Lung (tissue), 12 donors: ENCODE results near the gene PCDHA10. TPM values are rescaled to one million over a fixed set of nuclear protein-coding genes. Genes with fewer than 3 reads are reported as not detected.
"Not testable (repeated sequence)": the region's sequence is repeated elsewhere in the genome, so short reads cannot be mapped to it uniquely, and the experiment has no call there.

Experiments
- ATAC-seq: fragments of 200-7000 bp; cut with Tn5 transposase; one replicate; pipeline ENCODE4 v1.9.1; 2020; ENCODE audit warnings: moderate number of reproducible peaks; ENCODE audit not compliant: insufficient read depth, low FRiP score
- DNase-seq, 3 donors: peaks; one replicate each; pipeline ENCODE4 v3.0.0-alpha.2; 2013 to 2017
- H3K27ac ChIP-seq, 2 donors: one replicate each; pipeline ENCODE4 v1.5.1; 2013; ENCODE audit warnings: mild to moderate bottlenecking in 2 of 2, moderate library complexity in 2 of 2, control low read depth in 1 of 2, inconsistent platforms in 1 of 2, low read depth in 1 of 2, low read length in 1 of 2
- H3K27me3 ChIP-seq, 3 donors: one replicate each; pipeline ENCODE4 v1.5.1; 2013; ENCODE audit warnings: low read length in 2 of 3; ENCODE audit not compliant: control insufficient read depth in 3 of 3, insufficient read depth in 3 of 3
- H3K36me3 ChIP-seq, 4 donors: one replicate each; pipeline ENCODE4 v1.5.1; 2013; ENCODE audit warnings: low read length in 4 of 4, mild to moderate bottlenecking in 1 of 4, moderate library complexity in 1 of 4; ENCODE audit not compliant: control insufficient read depth in 4 of 4, insufficient read depth in 4 of 4
- H3K4me1 ChIP-seq, 5 donors: one replicate each; pipeline ENCODE4 v1.5.1; 2013; ENCODE audit warnings: low read length in 5 of 5, mild to moderate bottlenecking in 2 of 5, moderate library complexity in 1 of 5; ENCODE audit not compliant: control insufficient read depth in 5 of 5, insufficient read depth in 5 of 5
- H3K4me3 ChIP-seq: one replicate; pipeline ENCODE4 v1.5.1; 2013; ENCODE audit warnings: mild to moderate bottlenecking, control low read depth, moderate library complexity
- H3K9ac ChIP-seq, 2 donors: one replicate each; pipeline ENCODE4 v1.5.1; 2013; ENCODE audit warnings: low read length in 2 of 2, control low read depth in 1 of 2; ENCODE audit not compliant: insufficient read depth in 1 of 2
- H3K9me3 ChIP-seq, 4 donors: one replicate each; pipeline ENCODE4 v1.5.1; 2013; ENCODE audit warnings: low read length in 3 of 4, mild to moderate bottlenecking in 1 of 4, moderate library complexity in 1 of 4; ENCODE audit not compliant: control insufficient read depth in 4 of 4, insufficient read depth in 3 of 4
- WGBS, 2 donors: extraction: QIAGEN DNeasy Blood & Tissue Kit; methylation state at CpG; one replicate each; pipeline ENCODE4 v1.1.7; 2013; 5-methylcytosine and 5-hydroxymethylcytosine counted together
- polyA plus RNA-seq, 2 donors: library from polyadenylated mRNA; stranded (reverse); fragments of 200-250 nt; gene quantifications; one replicate each; pipeline ENCODE4 v1.2.1, GENCODE V29; 2013
- total RNA-seq, 2 donors: library from RNA; depleted of rRNA in 1 of 2; stranded (reverse); fragments of >200 nt in 1 of 2; gene quantifications; one replicate each; pipeline ENCODE4 v1.2.1, GENCODE V29; 2014 to 2021
- TF ChIP-seq, protein P1 (sequence below): IDR thresholded peaks from 2 replicates; pipeline ENCODE4 v1.5.1; 2012; ENCODE audit warnings: mild to moderate bottlenecking; ENCODE audit errors: control extremely low read depth, extremely low read depth
- donor health status: control.
- donor health status: control.
- donor health status: Bipolar disorder and iron deficiency.
- donor health status: healthy.
- donor health status: DM: yes; HTN: yes; CAD: no.

Gene PCDHA10
- total and polyA plus RNA-seq, 4 donors = 0.02 to 1.6 (median 0.30) TPM

- WGBS, 2 donors = 7 to 10% methylated on average over 8 of the region's 8 CpGs
Measured at GRCh38 chr5:140833993-140834392, 21.7 kb upstream of the PCDHA10 start, which contains the start of gene PCDHA7. Gene PCDHA7 (plus strand): TSS chr5:140834269. CDS start chr5:140834384, 115 bp downstream.

GRCh38 chr5:140834439-140835008 is 21.2 kb upstream of the PCDHA10 start:
- H3K4me3 ChIP-seq, ATAC-seq, H3K9ac ChIP-seq, H3K27me3 ChIP-seq, H3K36me3 ChIP-seq, H3K27ac ChIP-seq, H3K4me1 ChIP-seq, DNase-seq: not testable (repeated sequence)
- 18 to 26% methylated on average over 24 to 27 of the region's 38 CpGs for WGBS, 2 donors
- H3K9me3 ChIP-seq = peaks cover 0 to 29% (median 1%) of the 10 kb centered on the region in 4 donors

More at GRCh38 chr5:140833993-140834392, 21.7 kb upstream of the PCDHA10 start, which contains the start of gene PCDHA7:
- Histone ChIP-seq H3K9me3 (peaks cover 0 to 34% (median 1%) of the 10 kb centered on the region in 4 donors), H3K27ac (no peak within 1 kb of the TSS), H3K4me1 (no peaks in the 10 kb centered on the region), H3K4me3 (no peak within 1 kb of the TSS), H3K27me3 (peaks cover 0 to 3% (median 0%) of the 10 kb centered on the region in 3 donors), H3K36me3 (no peaks in the 10 kb centered on the region), H3K9ac (no peak within 1 kb of the TSS)
- DNase-seq = peak in 2 of 3 donors; percentile 11 to 35
- TF ChIP-seq, protein P1, sequence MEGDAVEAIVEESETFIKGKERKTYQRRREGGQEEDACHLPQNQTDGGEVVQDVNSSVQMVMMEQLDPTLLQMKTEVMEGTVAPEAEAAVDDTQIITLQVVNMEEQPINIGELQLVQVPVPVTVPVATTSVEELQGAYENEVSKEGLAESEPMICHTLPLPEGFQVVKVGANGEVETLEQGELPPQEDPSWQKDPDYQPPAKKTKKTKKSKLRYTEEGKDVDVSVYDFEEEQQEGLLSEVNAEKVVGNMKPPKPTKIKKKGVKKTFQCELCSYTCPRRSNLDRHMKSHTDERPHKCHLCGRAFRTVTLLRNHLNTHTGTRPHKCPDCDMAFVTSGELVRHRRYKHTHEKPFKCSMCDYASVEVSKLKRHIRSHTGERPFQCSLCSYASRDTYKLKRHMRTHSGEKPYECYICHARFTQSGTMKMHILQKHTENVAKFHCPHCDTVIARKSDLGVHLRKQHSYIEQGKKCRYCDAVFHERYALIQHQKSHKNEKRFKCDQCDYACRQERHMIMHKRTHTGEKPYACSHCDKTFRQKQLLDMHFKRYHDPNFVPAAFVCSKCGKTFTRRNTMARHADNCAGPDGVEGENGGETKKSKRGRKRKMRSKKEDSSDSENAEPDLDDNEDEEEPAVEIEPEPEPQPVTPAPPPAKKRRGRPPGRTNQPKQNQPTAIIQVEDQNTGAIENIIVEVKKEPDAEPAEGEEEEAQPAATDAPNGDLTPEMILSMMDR = no peak
- no peak for ATAC-seq

DNA sequence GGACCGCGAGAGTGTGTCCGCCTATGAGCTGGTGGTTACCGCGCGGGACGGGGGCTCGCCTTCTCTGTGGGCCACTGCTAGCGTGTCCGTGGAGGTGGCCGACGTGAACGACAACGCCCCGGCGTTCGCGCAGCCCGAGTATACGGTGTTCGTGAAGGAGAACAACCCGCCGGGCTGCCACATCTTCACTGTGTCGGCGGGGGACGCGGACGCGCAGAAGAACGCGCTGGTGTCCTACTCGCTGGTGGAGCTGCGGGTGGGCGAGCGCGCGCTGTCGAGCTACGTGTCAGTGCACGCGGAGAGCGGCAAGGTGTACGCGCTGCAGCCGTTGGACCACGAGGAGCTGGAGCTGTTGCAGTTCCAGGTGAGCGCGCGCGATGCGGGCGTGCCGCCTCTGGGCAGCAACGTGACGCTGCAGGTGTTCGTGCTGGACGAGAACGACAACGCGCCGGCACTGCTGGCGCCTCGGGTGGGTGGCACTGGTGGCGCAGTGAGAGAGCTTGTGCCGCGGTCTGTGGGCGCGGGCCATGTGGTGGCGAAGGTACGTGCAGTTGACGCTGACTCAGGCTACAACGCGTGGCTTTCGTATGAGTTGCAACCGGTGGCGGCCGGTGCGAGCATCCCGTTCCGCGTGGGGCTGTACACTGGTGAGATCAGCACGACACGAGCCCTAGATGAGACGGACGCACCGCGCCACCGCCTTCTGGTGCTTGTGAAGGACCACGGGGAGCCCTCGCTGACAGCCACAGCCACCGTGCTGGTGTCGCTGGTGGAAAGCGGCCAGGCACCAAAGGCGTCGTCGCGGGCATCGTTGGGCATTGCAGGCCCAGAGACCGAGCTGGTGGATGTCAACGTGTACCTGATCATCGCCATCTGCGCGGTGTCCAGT is 19.8 kb upstream of the PCDHA10 start:
- WGBS, 2 donors = 41 to 49% methylated on average over 103 of the region's 103 CpGs
- H3K4me3 ChIP-seq = no peak overlapping the region
- no peak overlapping the region for H3K27ac ChIP-seq
- no peaks in the 10 kb centered on the region for H3K27me3 ChIP-seq
- no peak overlapping the region for H3K9ac ChIP-seq
- ATAC-seq (no peak), DNase-seq (no peak)
- peaks cover 0 to 21% (median 2%) of the 10 kb centered on the region in 4 donors for H3K9me3 ChIP-seq
- no peaks in the 10 kb centered on the region for H3K36me3 ChIP-seq
- no peaks in the 10 kb centered on the region for H3K4me1 ChIP-seq
- TF ChIP-seq, protein P1 = no peak
